ENCODE measurements around the gene PDE4D.
A peak's percentile ranks its signal among the peaks of the same experiment; 100 is the strongest.

DNA sequence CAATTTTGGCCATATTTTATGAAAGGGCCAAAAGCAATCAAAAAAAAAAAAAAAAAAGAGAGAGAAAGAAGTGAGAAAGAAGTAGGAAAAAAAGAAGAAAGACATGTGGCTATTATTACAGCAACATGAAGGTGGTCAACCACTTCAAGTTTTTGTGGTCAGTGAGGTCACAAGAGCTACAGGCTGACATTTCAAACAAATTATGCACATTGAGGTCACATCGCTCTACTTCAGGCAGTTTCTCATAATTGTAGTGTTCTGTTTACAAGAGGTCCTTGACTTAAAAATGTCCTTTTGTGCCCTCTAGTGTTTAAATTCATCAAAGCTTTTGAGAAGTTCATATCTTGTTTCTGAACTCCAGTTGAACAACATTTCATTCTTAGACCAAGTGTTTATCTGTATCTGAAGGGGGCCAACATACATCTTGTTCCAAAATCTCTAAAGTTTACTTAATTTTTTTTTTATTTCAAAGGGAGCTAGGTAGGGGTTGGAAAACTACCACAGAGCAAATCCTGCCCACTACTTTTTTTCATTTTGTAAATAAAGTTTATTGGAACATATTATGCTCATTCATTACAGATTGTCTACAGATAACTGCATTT, 513.1 kb downstream of the PDE4D start:
- TF ChIP-seq, protein P1, sequence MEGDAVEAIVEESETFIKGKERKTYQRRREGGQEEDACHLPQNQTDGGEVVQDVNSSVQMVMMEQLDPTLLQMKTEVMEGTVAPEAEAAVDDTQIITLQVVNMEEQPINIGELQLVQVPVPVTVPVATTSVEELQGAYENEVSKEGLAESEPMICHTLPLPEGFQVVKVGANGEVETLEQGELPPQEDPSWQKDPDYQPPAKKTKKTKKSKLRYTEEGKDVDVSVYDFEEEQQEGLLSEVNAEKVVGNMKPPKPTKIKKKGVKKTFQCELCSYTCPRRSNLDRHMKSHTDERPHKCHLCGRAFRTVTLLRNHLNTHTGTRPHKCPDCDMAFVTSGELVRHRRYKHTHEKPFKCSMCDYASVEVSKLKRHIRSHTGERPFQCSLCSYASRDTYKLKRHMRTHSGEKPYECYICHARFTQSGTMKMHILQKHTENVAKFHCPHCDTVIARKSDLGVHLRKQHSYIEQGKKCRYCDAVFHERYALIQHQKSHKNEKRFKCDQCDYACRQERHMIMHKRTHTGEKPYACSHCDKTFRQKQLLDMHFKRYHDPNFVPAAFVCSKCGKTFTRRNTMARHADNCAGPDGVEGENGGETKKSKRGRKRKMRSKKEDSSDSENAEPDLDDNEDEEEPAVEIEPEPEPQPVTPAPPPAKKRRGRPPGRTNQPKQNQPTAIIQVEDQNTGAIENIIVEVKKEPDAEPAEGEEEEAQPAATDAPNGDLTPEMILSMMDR (conservative IDR thresholded peaks at IDR 0.05; ENCODE audit: low read depth, low read length): peak; percentile 41
- TF ChIP-seq EZH2 (IDR thresholded peaks at IDR 0.05; ENCODE audit: low read length, unreplicated experiment): no peak
- no peak for TF ChIP-seq EZH2phosphoT487 (IDR thresholded peaks at IDR 0.05; ENCODE audit: borderline replicate concordance, low read length)
